Omental fat pad (tissue), 4 donors: Measurements from ENCODE around the gene GSTT2B. TPM values are rescaled to one million over a fixed set of nuclear protein-coding genes. Genes with fewer than 3 reads are reported as not detected.
A peak's percentile ranks its signal among the peaks of the same experiment; 100 is the strongest.
"Not testable (repeated sequence)": the region's sequence is repeated elsewhere in the genome, so short reads cannot be mapped to it uniquely, and the experiment has no call there.

ENCODE experiments used
- ATAC-seq: fragments of 150-250 bp; one replicate; pipeline ENCODE4 v1.9.1; 2016; ENCODE audit warnings: mild to moderate bottlenecking, moderate library complexity; ENCODE audit not compliant: low FRiP score
- DNase-seq: peaks from one replicate; pipeline ENCODE4 v3.0.0-alpha.2; 2019; ENCODE audit warnings: low spot score
- total RNA-seq, 4 donors: library from RNA; depleted of rRNA; stranded (reverse); fragments of >200 nt; gene quantifications; one replicate each; pipeline ENCODE4 v1.1.0, GENCODE V29; 2016
- TF ChIP-seq, protein P1 (sequence below), 3 donors: fragments of 450-650 bp; IDR thresholded peaks; one replicate each; pipeline ENCODE4 v1.5.1; 2016 to 2017; ENCODE audit warnings: antibody characterized with exemption in 3 of 3, mild to moderate bottlenecking in 3 of 3, moderate library complexity in 2 of 3

GSTT2B gene, protein sequence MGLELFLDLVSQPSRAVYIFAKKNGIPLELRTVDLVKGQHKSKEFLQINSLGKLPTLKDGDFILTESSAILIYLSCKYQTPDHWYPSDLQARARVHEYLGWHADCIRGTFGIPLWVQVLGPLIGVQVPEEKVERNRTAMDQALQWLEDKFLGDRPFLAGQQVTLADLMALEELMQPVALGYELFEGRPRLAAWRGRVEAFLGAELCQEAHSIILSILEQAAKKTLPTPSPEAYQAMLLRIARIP
- total RNA-seq = 1 to 10 TPM in 3 of 4 donors, under 1 TPM in 1; 0.95 to 7.7 (median 3.3) TPM

DNA sequence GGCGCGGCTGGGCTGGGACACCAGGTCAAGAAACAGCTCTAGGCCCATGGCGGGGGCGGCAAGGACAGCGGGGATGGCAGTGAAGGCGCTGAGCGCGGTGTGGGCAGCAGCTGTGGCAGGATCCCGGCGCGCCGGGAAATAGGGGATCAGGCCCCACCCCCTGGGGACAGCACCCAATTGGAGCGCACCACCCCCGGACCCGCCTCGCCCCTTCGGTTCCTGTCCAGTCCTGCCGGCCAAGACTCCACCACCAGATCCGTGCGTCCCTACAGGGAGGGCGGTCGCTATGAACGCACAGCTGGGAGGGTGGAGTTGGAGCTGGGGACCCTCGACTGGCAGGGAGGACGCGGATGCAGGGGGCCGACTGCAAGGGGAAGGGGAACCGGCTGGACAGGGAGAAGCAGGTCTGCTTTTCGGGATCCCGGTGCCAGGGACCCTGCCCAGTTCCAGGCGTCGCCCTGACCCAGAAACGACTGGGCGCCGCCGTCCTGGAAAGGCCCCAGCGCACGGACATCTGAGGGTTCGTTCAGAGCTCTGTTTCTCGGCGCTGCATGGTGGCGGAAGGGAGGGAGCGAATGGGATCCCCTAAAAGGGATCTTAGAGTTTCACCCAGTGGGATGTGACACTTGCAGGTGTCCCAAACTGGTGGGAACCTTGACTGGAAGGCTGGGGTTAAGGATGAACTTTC, at the start of gene GSTT2B:
GSTT2B (minus strand) TSS at position 112 of the 688 bp plus-strand sequence; CDS start at position 48, 64 bp downstream.
- not testable (repeated sequence) for DNase-seq
- peak; percentile 88 for ATAC-seq

DNA sequence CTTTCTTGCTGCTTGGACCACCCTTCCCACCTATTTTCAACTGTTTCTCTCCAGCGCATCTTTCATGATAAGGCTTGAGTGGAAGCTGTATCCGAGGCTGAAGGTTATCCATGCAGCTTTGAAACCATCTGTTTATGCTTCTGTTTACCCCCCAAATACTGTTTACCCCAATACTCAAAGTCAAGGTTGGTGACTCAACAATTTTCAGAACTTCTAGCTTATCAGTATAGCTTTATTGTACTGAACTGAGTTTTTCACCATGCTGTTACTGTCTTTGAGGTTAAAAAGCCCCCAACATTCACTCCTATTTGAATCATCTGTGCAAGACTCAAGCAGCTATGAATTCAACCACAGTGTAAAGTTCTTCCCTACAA, 49.0 kb upstream of the GSTT2B start:
- TF ChIP-seq, protein P1, sequence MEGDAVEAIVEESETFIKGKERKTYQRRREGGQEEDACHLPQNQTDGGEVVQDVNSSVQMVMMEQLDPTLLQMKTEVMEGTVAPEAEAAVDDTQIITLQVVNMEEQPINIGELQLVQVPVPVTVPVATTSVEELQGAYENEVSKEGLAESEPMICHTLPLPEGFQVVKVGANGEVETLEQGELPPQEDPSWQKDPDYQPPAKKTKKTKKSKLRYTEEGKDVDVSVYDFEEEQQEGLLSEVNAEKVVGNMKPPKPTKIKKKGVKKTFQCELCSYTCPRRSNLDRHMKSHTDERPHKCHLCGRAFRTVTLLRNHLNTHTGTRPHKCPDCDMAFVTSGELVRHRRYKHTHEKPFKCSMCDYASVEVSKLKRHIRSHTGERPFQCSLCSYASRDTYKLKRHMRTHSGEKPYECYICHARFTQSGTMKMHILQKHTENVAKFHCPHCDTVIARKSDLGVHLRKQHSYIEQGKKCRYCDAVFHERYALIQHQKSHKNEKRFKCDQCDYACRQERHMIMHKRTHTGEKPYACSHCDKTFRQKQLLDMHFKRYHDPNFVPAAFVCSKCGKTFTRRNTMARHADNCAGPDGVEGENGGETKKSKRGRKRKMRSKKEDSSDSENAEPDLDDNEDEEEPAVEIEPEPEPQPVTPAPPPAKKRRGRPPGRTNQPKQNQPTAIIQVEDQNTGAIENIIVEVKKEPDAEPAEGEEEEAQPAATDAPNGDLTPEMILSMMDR (IDR thresholded peaks at IDR 0.05) = no peak
- DNase-seq (no peak), ATAC-seq (no peak)

DNA sequence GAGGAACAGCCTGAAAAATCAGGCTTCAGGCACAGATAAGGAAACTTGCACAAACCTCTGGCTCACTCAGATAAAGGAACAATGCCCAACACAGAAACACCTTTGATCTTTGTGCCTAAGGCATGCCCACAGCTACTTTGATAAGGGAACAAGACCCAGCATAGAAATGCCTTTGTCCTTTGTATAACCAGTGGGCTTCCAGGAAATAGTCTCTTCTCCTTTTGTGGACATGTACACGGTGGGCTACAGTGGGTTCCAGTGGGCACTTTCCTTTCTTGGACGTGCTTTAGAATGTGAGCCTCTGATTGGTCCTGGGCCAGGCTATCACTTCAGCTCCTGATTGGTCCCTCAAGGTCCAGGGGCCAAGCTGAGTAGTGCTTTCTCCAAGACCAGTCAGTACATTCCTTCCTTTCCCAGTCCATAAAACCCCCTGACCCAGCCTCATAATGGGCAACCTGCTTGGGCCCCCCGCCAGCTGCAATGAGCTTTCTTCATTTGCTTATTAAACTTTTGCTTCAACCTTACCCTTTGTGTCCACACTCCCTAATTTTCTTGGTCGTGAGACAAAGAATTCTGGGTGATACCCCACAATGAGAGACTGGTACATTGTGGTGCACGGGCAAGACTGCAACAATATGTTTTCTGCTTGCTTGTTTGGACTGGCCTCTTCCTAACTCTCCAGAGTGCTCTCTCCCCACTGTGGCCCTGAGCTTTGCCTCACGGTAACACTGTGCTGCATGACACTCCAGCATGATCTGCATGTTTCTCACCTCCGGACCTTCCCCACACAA, 48.4 kb upstream of the GSTT2B start:
- TF ChIP-seq, protein P1 (IDR thresholded peaks at IDR 0.05) = no peak
- no peak for DNase-seq
- no peak for ATAC-seq

DNA sequence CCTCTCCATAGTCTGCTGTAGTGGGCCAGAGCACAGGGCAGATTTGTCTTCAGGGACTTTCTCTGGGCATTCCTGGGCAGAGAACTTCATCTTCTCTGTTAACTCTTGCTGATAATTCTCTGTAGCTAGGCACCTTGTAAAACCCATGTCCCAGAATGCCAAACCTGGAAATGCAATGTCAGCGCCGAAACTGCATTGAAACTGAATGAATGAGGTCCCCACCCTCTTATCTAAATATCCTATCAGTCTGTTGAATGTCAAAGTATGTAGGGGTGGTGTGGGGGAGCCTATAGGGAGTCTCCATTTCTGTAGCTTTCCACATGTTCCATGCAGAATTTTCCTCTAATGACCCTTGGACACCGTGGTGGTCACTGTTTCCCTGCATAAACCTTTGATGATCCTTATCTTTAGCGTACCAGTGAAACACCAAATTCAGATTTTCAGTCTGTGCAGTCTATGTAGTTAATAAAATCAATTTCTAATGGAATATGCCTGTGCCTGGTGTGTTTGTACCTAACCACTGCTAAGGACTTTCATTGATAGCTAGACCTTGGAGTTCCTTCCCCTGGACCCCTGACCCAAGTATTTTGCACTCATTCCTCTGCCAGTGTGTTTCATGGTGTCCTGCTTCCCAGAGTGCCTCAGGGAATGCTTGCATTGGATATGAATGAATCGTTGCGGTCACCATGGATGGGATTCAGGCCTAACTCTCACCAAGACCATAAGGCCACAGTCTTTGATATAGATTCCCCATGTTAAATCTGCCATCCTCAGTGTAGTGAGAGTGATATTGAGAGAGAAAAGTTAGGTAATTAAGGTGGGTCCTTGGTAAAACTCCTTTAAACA, 47.6 kb upstream of the GSTT2B start:
- ATAC-seq = no peak
- TF ChIP-seq, protein P1 (IDR thresholded peaks at IDR 0.05) = no peak
- DNase-seq = no peak

DNA sequence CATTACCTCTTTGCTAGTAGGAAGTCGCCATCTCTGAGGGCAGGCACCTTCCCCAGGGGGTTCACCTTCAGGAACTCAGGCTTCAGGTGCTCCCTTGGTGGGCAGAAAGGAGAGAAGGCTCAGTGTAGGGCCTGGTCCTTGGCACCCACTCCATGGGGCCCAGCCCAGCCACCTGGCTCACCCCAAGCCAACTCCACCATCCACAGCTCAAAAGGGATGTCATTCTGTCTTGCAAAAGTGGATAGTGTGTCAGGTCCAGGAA, 47.0 kb upstream of the GSTT2B start:
- TF ChIP-seq, protein P1 (IDR thresholded peaks at IDR 0.05) = no peak
- DNase-seq (no peak), ATAC-seq (no peak)

DNA sequence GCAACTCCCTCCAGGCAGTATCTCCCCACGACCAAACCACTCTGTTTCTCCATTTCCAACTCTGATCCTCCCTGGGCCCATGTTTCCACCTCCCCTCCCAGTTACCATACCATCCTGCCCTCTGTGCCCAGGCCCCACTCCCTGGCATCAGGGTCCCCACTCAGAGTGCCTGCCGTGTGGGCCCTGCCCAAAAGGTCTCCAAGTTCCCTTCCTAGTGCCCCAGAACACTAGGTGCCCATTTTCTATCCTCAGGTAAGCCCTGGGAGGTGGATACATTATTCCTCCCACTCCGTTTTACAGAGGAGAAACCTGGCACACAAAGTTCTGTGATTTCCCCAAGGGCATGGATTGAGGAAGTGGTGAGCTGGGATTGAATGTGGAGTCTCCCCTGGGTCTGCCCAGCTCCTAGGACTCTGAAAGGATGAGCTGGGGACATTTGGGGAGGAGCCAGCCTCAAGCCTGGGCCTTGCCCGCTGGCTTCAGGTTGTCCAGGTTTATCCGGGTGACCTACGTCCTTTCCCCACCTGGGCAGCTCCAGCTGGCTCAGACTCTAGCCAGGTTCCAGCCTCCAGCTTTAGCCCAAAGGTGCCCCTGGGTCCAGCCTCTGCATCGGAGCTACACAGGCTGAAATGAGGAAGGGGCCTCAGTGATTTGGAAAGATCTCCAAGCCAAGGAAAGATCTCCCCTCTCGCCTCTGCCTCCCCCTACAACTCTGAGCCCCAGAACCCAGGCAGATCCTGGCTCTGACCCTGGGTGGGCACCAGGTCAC, 46.4 kb upstream of the GSTT2B start:
- TF ChIP-seq, protein P1 (IDR thresholded peaks at IDR 0.05) = no peak
- no peak for DNase-seq
- ATAC-seq = no peak
